HCT116 (cell line): ENCODE measurements around the gene METTL2A. TPM values are rescaled to one million over a fixed set of nuclear protein-coding genes. Genes with fewer than 3 reads are reported as not detected.
"Not testable (repeated sequence)": the region's sequence is repeated elsewhere in the genome, so short reads cannot be mapped to it uniquely, and the experiment has no call there.

Source experiments
- ATAC-seq: fragments of 200-7000 bp; cut with Tn5 transposase; 2 replicates; pipeline ENCODE4 v1.9.1; 2020; ENCODE audit warnings: mild to moderate bottlenecking, moderate library complexity
- BruUV-seq: library from RNA; stranded (reverse); fragments of 400-500 nt; replicated peaks from 2 replicates; lab custom pipeline; 2021; lab: Mats Ljungman, UMichigan
- CTCF ChIA-PET: fragments of 300-600 bp; sonication (Branson Sonifier 250); formaldehyde crosslinking; loops from one replicate; lab custom pipeline; 2021; ENCODE audit warnings: antibody characterized with exemption; lab: Charles Lee
- POLR2A ChIA-PET: fragments of 300-600, 350-600 bp; sonication (Branson Sonifier 250); formaldehyde crosslinking; loops from one replicate; lab custom pipeline; 2021; ENCODE audit warnings: antibody characterized with exemption; lab: Charles Lee
- RAD21 ChIA-PET, 2 experiments: fragments of 300-600 bp; sonication (Branson Sonifier 250); formaldehyde crosslinking; loops; one replicate each; lab custom pipeline; 2023; ENCODE audit warnings: low total read pairs in 2 of 2; ENCODE audit not compliant: uncharacterized antibody in 2 of 2, unreplicated experiment in 2 of 2, low non-redundant PET in 1 of 2; lab: Charles Lee
- DNase-seq: peaks from one replicate; pipeline ENCODE4 v3.0.0-alpha.2; 2010; ENCODE audit warnings: low read depth, low spot score
- H2AFZ ChIP-seq: fragments of 200-600 bp; shearing (Covaris generic), sonication (generic); 2 replicates; pipeline ENCODE4 v1.6.1; 2017; ENCODE audit warnings: low read depth, mixed run types, mixed read lengths, antibody characterized with exemption, low read length; ENCODE audit not compliant: poor library complexity, severe bottlenecking
- H3K27ac ChIP-seq: 2 replicates; pipeline ENCODE4 v1.5.1; 2012; ENCODE audit warnings: low read depth, low read length
- H3K27me3 ChIP-seq: fragments of 200-600 bp; sonication (generic); 2 replicates; pipeline ENCODE4 v1.6.1; 2016; ENCODE audit warnings: mixed run types, low read length, mixed read lengths; ENCODE audit not compliant: insufficient read depth
- H3K36me3 ChIP-seq, 2 experiments: fragments of 200-500 bp in 1 of 2; fragments of 200-600 bp in 1 of 2; sonication (Bioruptor generic) in 1 of 2; sonication (generic) in 1 of 2; 2 replicates each; pipeline versions ENCODE4 v1.5.1 to v1.6.1; 2014 to 2016; ENCODE audit warnings: low read length in 2 of 2, inconsistent platforms in 1 of 2, mixed read lengths in 1 of 2, mixed run types in 1 of 2; ENCODE audit not compliant: insufficient read depth in 2 of 2, control insufficient read depth in 1 of 2
- H3K4me1 ChIP-seq, 2 experiments: fragments of 200-600 bp in 1 of 2; sonication (generic) in 1 of 2; 2 replicates each; pipeline versions ENCODE4 v1.5.1 to v1.6.1; 2012 to 2017; ENCODE audit warnings: low read length in 2 of 2, inconsistent platforms in 1 of 2, mild to moderate bottlenecking in 1 of 2, mixed read lengths in 1 of 2, mixed run types in 1 of 2, moderate library complexity in 1 of 2; ENCODE audit not compliant: insufficient read depth in 2 of 2, control insufficient read depth in 1 of 2
- H3K4me2 ChIP-seq: fragments of 200-600 bp; sonication (generic); 2 replicates; pipeline ENCODE4 v1.6.1; 2017; ENCODE audit warnings: mixed run types, low read length, mixed read lengths
- H3K4me3 ChIP-seq, 2 experiments: fragments of 200-600 bp in 1 of 2; sonication (generic) in 1 of 2; replicated peaks in 1 of 2; 2 replicates each; pipeline ENCODE4 v1.5.1; 2011 to 2016; ENCODE audit warnings: low read length in 2 of 2, control low read depth in 1 of 2, low read depth in 1 of 2, mild to moderate bottlenecking in 1 of 2, mixed read lengths in 1 of 2, mixed run types in 1 of 2
- H3K79me2 ChIP-seq: fragments of 200-600 bp; sonication (generic); 2 replicates; pipeline ENCODE4 v1.6.1; 2017; ENCODE audit warnings: mild to moderate bottlenecking, mixed run types, low read length, moderate library complexity, mixed read lengths; ENCODE audit not compliant: insufficient read depth
- H3K9ac ChIP-seq: fragments of 200-600 bp; sonication (generic); 2 replicates; pipeline ENCODE4 v1.6.1; 2016; ENCODE audit warnings: low read length, mixed read lengths
- H3K9me2 ChIP-seq: fragments of 200-600 bp; sonication (generic), shearing (Covaris generic); 2 replicates; pipeline ENCODE4 v1.6.1; 2017; ENCODE audit warnings: mixed run types, mild to moderate bottlenecking, moderate library complexity; ENCODE audit not compliant: insufficient read depth
- H3K9me3 ChIP-seq, 2 experiments: fragments of 200-500 bp in 1 of 2; fragments of 200-600 bp in 1 of 2; sonication (Bioruptor generic) in 1 of 2; sonication (generic) in 1 of 2; 2 replicates each; pipeline ENCODE4 v1.6.1; 2014 to 2017; ENCODE audit warnings: low read length in 2 of 2, mixed read lengths in 2 of 2, inconsistent platforms in 1 of 2, low read depth in 1 of 2, mild to moderate bottlenecking in 1 of 2, mixed run types in 1 of 2, moderate library complexity in 1 of 2; ENCODE audit not compliant: control insufficient read depth in 1 of 2, insufficient read depth in 1 of 2
- H4K20me1 ChIP-seq: fragments of 200-600 bp; sonication (generic), shearing (Covaris generic); 2 replicates; pipeline ENCODE4 v1.6.1; 2017; ENCODE audit warnings: mixed run types, mild to moderate bottlenecking, moderate library complexity; ENCODE audit not compliant: insufficient read depth
- EGR1 ChIP-seq: IDR thresholded peaks from 2 replicates; pipeline ENCODE4 v1.6.1; 2012; ENCODE audit warnings: low read depth
- POLR2A ChIP-seq: IDR thresholded peaks from 2 replicates; pipeline ENCODE4 v1.7.0; 2011; ENCODE audit warnings: borderline replicate concordance; ENCODE audit not compliant: insufficient read depth, insufficient read length; ENCODE audit errors: extremely low read depth
- POLR2AphosphoS5 ChIP-seq: IDR thresholded peaks from 2 replicates; pipeline ENCODE4 v1.6.1; 2011; ENCODE audit warnings: mild to moderate bottlenecking, low read depth, low read length, moderate library complexity
- SIN3A ChIP-seq: IDR thresholded peaks from 2 replicates; pipeline ENCODE4 v1.6.1; 2012; ENCODE audit warnings: low read depth
- TCF7L2 ChIP-seq: IDR thresholded peaks from 2 replicates; pipeline ENCODE4 v1.7.0; 2011; ENCODE audit warnings: borderline replicate concordance, inconsistent platforms; ENCODE audit not compliant: insufficient read depth, insufficient read length; ENCODE audit errors: extremely low read depth
- intact Hi-C: fragments of 100-400 bp; cut with micrococcal nuclease; formaldehyde crosslinking; loops from 2 replicates; pipeline ENCODE4 v1.10.0; 2022
- total RNA-seq: library from RNA; stranded (reverse); gene quantifications from one replicate; pipeline ENCODE4 v1.2.1, GENCODE V29; 2021; ENCODE audit not compliant: unreplicated experiment
- TF ChIP-seq, protein P1 (sequence below): IDR thresholded peaks from 2 replicates; pipeline ENCODE4 v1.6.1; 2012; ENCODE audit warnings: low read depth
- TF ChIP-seq, protein P2 (sequence below), 3 experiments: fragments of 200-600 bp in 1 of 3; sonication (generic) in 1 of 3; IDR thresholded peaks in 2 of 3; conservative IDR thresholded peaks in 1 of 3; 2 replicates each; pipeline ENCODE4 v1.5.1; 2012 to 2017; ENCODE audit warnings: low read depth in 2 of 3, low read length in 2 of 3, antibody characterized with exemption in 1 of 3, borderline replicate concordance in 1 of 3, control low read depth in 1 of 3, mild to moderate bottlenecking in 1 of 3, mixed read lengths in 1 of 3, mixed run types in 1 of 3, moderate library complexity in 1 of 3; ENCODE audit not compliant: insufficient read depth in 1 of 3
- TF ChIP-seq, protein P3 (sequence below): IDR thresholded peaks from 2 replicates; pipeline ENCODE4 v1.6.1; 2011; ENCODE audit warnings: mild to moderate bottlenecking, low read length, moderate library complexity; ENCODE audit not compliant: insufficient replicate concordance; ENCODE audit errors: extremely low read depth

METTL2A gene
- total RNA-seq, 1 experiment from 2014 or later, result 50.3 TPM

DNA sequence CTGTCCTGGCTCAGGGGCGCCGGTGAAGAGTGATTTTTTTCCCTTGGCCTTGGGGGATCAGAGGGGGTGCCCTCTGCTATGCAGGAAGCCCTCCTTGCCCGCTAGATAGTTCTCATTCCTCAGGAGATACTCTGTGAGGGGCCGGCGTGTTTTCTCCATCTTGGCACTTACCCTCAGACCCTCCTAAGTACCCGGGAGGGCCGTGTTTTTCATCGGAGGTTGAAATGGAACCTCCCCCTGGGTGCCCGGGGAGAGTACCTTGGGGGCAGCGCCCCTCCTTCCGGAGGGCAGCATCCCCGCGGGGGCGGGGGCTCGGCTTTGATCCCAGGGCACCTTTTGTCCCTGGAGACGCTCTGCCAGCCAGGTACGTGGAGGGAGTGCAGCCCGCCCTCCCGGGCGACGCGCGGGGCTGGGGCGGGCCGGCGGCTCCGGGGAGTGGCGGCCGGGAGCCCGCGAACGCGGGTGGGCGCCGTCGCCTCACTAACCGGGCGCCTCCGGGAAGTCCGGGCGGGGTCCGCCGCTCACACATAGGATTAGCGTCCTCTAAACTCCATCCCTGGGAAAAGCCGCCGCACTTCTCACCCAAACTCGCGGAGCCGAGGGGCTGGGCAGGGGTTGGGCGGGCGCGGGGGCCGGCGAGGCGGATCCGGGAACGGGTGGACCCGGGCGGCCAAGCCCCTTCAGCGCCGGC lies 54.2 kb downstream of the METTL2A start:
- H3K36me3 ChIP-seq, H3K9me3 ChIP-seq, POLR2A ChIA-PET, H3K9me2 ChIP-seq, H2AFZ ChIP-seq, H3K27me3 ChIP-seq, DNase-seq, RAD21 ChIA-PET, CTCF ChIA-PET, H4K20me1 ChIP-seq, BruUV-seq: not testable (repeated sequence)
- intact Hi-C loops, result loop anchor here (10.0 kb wide), 1 partner anchor 53 kb away; the partner anchor contains the start of gene METTL2A
- H3K79me2 ChIP-seq, result peaks cover 37% of the 10 kb centered on the region
- ATAC-seq, result peak; percentile 36
- H3K27ac ChIP-seq, result peak overlapping the region; percentile 81
- peak overlapping the region; percentile 83 for H3K9ac ChIP-seq
- H3K4me1 ChIP-seq, result peaks cover 7 to 17% of the 10 kb centered on the region in 2 experiments
- TF ChIP-seq TCF7L2, result peak; percentile 86
- TF ChIP-seq EGR1, result peak; percentile 56; the same call in 1 of the 2 replicates
- peak overlapping the region; percentile 88 for H3K4me2 ChIP-seq
- peak overlapping the region; percentile 53 to 69 for H3K4me3 ChIP-seq

DNA sequence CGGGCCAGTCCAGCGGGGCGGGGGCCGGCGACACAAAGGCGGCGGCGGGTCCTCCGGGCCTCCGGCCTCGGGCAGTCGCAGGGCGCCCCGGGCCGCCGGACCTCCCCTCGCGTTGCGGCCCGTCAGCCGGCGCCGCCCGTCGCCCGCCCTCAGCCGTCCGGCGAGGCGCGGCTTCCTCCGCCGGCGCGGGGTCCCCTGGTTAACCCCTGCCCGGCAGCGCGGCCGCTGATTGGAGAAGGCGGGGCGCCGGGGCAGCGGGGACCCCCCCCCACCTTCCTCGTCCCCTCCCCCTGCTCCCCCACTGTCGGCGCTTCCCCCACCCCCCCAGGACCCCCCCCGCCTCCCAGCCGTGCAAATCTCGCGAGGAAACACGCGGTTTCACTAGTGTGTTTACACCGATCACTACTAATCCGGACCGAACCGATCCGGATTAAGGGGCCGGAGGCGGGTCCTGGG lies 54.8 kb downstream of the METTL2A start, which contains the start of gene TLK2:
TSS of gene TLK2 (plus strand) at position 402 of the 456 bp plus-strand sequence. CDS start 2,301 bp downstream, outside the sequence.
- peak; percentile 88 for TF ChIP-seq POLR2AphosphoS5
- TF ChIP-seq, protein P1, sequence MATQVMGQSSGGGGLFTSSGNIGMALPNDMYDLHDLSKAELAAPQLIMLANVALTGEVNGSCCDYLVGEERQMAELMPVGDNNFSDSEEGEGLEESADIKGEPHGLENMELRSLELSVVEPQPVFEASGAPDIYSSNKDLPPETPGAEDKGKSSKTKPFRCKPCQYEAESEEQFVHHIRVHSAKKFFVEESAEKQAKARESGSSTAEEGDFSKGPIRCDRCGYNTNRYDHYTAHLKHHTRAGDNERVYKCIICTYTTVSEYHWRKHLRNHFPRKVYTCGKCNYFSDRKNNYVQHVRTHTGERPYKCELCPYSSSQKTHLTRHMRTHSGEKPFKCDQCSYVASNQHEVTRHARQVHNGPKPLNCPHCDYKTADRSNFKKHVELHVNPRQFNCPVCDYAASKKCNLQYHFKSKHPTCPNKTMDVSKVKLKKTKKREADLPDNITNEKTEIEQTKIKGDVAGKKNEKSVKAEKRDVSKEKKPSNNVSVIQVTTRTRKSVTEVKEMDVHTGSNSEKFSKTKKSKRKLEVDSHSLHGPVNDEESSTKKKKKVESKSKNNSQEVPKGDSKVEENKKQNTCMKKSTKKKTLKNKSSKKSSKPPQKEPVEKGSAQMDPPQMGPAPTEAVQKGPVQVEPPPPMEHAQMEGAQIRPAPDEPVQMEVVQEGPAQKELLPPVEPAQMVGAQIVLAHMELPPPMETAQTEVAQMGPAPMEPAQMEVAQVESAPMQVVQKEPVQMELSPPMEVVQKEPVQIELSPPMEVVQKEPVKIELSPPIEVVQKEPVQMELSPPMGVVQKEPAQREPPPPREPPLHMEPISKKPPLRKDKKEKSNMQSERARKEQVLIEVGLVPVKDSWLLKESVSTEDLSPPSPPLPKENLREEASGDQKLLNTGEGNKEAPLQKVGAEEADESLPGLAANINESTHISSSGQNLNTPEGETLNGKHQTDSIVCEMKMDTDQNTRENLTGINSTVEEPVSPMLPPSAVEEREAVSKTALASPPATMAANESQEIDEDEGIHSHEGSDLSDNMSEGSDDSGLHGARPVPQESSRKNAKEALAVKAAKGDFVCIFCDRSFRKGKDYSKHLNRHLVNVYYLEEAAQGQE, result no peak
- TF ChIP-seq POLR2A, result peak; percentile 65
- 0 out of 2 replicates have a peak, but pooled peaks have one; percentile 24 for TF ChIP-seq SIN3A
- TF ChIP-seq, protein P2, sequence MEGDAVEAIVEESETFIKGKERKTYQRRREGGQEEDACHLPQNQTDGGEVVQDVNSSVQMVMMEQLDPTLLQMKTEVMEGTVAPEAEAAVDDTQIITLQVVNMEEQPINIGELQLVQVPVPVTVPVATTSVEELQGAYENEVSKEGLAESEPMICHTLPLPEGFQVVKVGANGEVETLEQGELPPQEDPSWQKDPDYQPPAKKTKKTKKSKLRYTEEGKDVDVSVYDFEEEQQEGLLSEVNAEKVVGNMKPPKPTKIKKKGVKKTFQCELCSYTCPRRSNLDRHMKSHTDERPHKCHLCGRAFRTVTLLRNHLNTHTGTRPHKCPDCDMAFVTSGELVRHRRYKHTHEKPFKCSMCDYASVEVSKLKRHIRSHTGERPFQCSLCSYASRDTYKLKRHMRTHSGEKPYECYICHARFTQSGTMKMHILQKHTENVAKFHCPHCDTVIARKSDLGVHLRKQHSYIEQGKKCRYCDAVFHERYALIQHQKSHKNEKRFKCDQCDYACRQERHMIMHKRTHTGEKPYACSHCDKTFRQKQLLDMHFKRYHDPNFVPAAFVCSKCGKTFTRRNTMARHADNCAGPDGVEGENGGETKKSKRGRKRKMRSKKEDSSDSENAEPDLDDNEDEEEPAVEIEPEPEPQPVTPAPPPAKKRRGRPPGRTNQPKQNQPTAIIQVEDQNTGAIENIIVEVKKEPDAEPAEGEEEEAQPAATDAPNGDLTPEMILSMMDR (IDR thresholded peaks at IDR 0.05 in 2 of 3, conservative IDR thresholded peaks at IDR 0.05 in 1 of 3; ENCODE audit: borderline replicate concordance in 1 of 3, insufficient read depth in 1 of 3, low read depth in 2 of 3, low read length in 2 of 3), result no peak
- TF ChIP-seq, protein P3, sequence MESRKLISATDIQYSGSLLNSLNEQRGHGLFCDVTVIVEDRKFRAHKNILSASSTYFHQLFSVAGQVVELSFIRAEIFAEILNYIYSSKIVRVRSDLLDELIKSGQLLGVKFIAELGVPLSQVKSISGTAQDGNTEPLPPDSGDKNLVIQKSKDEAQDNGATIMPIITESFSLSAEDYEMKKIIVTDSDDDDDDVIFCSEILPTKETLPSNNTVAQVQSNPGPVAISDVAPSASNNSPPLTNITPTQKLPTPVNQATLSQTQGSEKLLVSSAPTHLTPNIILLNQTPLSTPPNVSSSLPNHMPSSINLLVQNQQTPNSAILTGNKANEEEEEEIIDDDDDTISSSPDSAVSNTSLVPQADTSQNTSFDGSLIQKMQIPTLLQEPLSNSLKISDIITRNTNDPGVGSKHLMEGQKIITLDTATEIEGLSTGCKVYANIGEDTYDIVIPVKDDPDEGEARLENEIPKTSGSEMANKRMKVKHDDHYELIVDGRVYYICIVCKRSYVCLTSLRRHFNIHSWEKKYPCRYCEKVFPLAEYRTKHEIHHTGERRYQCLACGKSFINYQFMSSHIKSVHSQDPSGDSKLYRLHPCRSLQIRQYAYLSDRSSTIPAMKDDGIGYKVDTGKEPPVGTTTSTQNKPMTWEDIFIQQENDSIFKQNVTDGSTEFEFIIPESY, result peak; percentile 18
- H3K4me1 ChIP-seq, result peaks cover 7 to 17% of the 10 kb centered on the region in 2 experiments
- intact Hi-C loops, result loop anchor here (10.0 kb wide), 1 partner anchor 54 kb away; the partner anchor contains the start of gene METTL2A
- peaks cover 41% of the 10 kb centered on the region for H3K79me2 ChIP-seq
- DNase-seq, result peak; percentile 47
- peaks cover 0 to 1% of the 10 kb centered on the region in 2 experiments; a peak in 2 of 4 replicates for H3K36me3 ChIP-seq
- ChIA-PET CTCF (no interaction called here), POLR2A (no interaction called here), RAD21 (no interaction called here)
- H3K27me3 ChIP-seq, result no peaks in the 10 kb centered on the region
- H3K4me2 ChIP-seq, result peak within 1 kb of the TSS; percentile 88
- no peaks in the 10 kb centered on the region for H3K9me2 ChIP-seq
- no peaks in the 10 kb centered on the region for H4K20me1 ChIP-seq
- H2AFZ ChIP-seq, result no peak within 1 kb of the TSS
- peak within 1 kb of the TSS; percentile 89 for H3K27ac ChIP-seq
- H3K9me3 ChIP-seq, result no peaks in the 10 kb centered on the region
- ATAC-seq, result peak; percentile 83
- H3K4me3 ChIP-seq, result peak within 1 kb of the TSS; percentile 69 to 86
- BruUV-seq, result no TSS peak
- H3K9ac ChIP-seq, result peak within 1 kb of the TSS; percentile 83
